K562 (cell line): Measurements from ENCODE around the gene CBFA2T3. TPM values are rescaled to one million over a fixed set of nuclear protein-coding genes. Genes with fewer than 3 reads are reported as not detected.

Experiments used
- DPF2 ChIP-seq: fragments of 450-650 bp; IDR thresholded peaks from 2 replicates; pipeline ENCODE4 v1.6.1; 2016
- EP300 ChIP-seq: IDR thresholded peaks from 2 replicates; pipeline ENCODE4 v1.6.1; 2012; ENCODE audit warnings: low read length, improper control_type of control experiment
- FOXA1 ChIP-seq: fragments of 450-650 bp; IDR thresholded peaks from 2 replicates; pipeline ENCODE4 v1.6.1; 2016; ENCODE audit warnings: mild to moderate bottlenecking, borderline replicate concordance
- HMG20B ChIP-seq: fragments of 250-450 bp; sonication (Bioruptor Pico); IDR thresholded peaks from 2 replicates; pipeline ENCODE4 v1.5.0; 2021; ENCODE audit warnings: mild to moderate bottlenecking
- MBD2 ChIP-seq: sonication (generic); IDR thresholded peaks from 2 replicates; pipeline ENCODE4 v1.6.1; 2016; ENCODE audit warnings: low read depth, borderline replicate concordance
- MYNN ChIP-seq, 2 experiments: sonication (generic); formaldehyde crosslinking in 1 of 2; IDR thresholded peaks; 2 replicates each; pipeline versions ENCODE4 v1.5.0 to v1.6.1; 2016 to 2020; ENCODE audit warnings: antibody characterized with exemption in 1 of 2, missing genetic modification reagents in 1 of 2
- PCBP1 ChIP-seq: fragments of 200-400 bp; formaldehyde crosslinking; IDR thresholded peaks from 2 replicates; pipeline ENCODE4 v1.6.1; 2018; ENCODE audit warnings: mild to moderate bottlenecking, low read depth, low read length; ENCODE audit not compliant: poor library complexity, severe bottlenecking
- PHB ChIP-seq: fragments of 250-450 bp; sonication (Bioruptor Pico); IDR thresholded peaks from 2 replicates; pipeline ENCODE4 v1.5.0; 2021
- PRMT5 ChIP-seq: sonication (generic); formaldehyde crosslinking; IDR thresholded peaks from 2 replicates; pipeline ENCODE4 v1.5.0; 2020; ENCODE audit warnings: missing genetic modification reagents
- RBM17 ChIP-seq: fragments of 200-400 bp; formaldehyde crosslinking; IDR thresholded peaks from 2 replicates; pipeline ENCODE4 v1.6.1; 2017; ENCODE audit warnings: low read depth, mild to moderate bottlenecking, low read length, borderline replicate concordance
- RBM25 ChIP-seq: fragments of 200-400 bp; formaldehyde crosslinking; IDR thresholded peaks from 2 replicates; pipeline ENCODE4 v1.6.1; 2018; ENCODE audit warnings: low read length, low read depth, moderate library complexity; ENCODE audit not compliant: severe bottlenecking
- RCOR1 ChIP-seq, 2 experiments: IDR thresholded peaks; 2 replicates each; pipeline ENCODE4 v1.6.1; 2012; ENCODE audit warnings: low read depth in 2 of 2, low read length in 2 of 2, borderline replicate concordance in 1 of 2, improper control_type of control experiment in 1 of 2
- TCF7L2 ChIP-seq: fragments of 150-350 bp; IDR thresholded peaks from 2 replicates; pipeline ENCODE4 v1.6.1; 2016; ENCODE audit warnings: low read depth, mild to moderate bottlenecking, low read length, moderate library complexity
- TRIM24 ChIP-seq, 2 experiments: fragments of 450-650 bp; IDR thresholded peaks; 2 replicates each; pipeline ENCODE4 v1.6.1; 2016
- XRCC4 ChIP-seq: IDR thresholded peaks from one replicate; pipeline ENCODE4 v1.6.1; 2011; ENCODE audit not compliant: insufficient read depth, insufficient read length; ENCODE audit errors: extremely low read depth
- ZNF197 ChIP-seq: fragments of 200-800 bp; sonication (Bioruptor generic); IDR thresholded peaks from 2 replicates; pipeline ENCODE4 v1.6.1; 2016; ENCODE audit warnings: low read depth, missing genetic modification characterization, missing compliant biosample characterization
- ZNF263 ChIP-seq: sonication (generic); formaldehyde crosslinking; IDR thresholded peaks from 2 replicates; pipeline ENCODE4 v1.8.0; 2022; ENCODE audit warnings: mild to moderate bottlenecking, missing genetic modification reagents, borderline replicate concordance
- ZNF445 ChIP-seq: fragments of 250-450 bp; sonication (Bioruptor Pico); IDR thresholded peaks from 2 replicates; pipeline ENCODE4 v1.4.0; 2020; ENCODE audit warnings: low read depth, mild to moderate bottlenecking, moderate library complexity
- ZNF717 ChIP-seq: fragments of 250-450 bp; sonication (Bioruptor Pico); IDR thresholded peaks from 2 replicates; pipeline ENCODE4 v1.5.0; 2021
- ZNF830 ChIP-seq: fragments of 250-450 bp; sonication (Bioruptor Pico); IDR thresholded peaks from 2 replicates; pipeline ENCODE4 v1.5.0; 2021; ENCODE audit warnings: mild to moderate bottlenecking
- polyA plus RNA-seq, 8 experiments: library from polyadenylated mRNA; depleted of rRNA in 4 of 8; stranded (reverse) in 5 of 8; unstranded in 3 of 8; fragments of >200 nt; fragmentation: Nextera tagmentation in 2 of 8; fragmentation: Illumina TruSeq in 1 of 8; extraction: Ambion mirVana in 2 of 8; extraction: Trizol in 1 of 8; gene quantifications; 2 replicates each; pipeline versions ENCODE4 v1.2.1 to v1.2.3, GENCODE V29; 2011 to 2014; ENCODE audit warnings: inconsistent platforms in 1 of 8, missing spikeins in 1 of 8
- total RNA-seq, 7 experiments: library from RNA; depleted of rRNA in 6 of 7; stranded (reverse); fragments of >200 nt in 6 of 7; fragmentation: Illumina TruSeq in 2 of 7; extraction: Trizol in 2 of 7; gene quantifications; 2 replicates each; pipeline versions ENCODE4 v1.2.1 to v1.2.3, GENCODE V29; 2011 to 2021; ENCODE audit warnings: low replicate concordance in 1 of 7
- TF ChIP-seq, protein P1 (sequence below), 3 experiments: fragments of 200-800 bp in 1 of 3; sonication (Bioruptor generic) in 1 of 3; sonication (generic) in 1 of 3; formaldehyde crosslinking in 1 of 3; IDR thresholded peaks; 2 replicates each; pipeline versions ENCODE4 v1.6.1 to v1.8.0; 2016 to 2022; ENCODE audit warnings: mild to moderate bottlenecking in 2 of 3, missing compliant biosample characterization in 2 of 3, missing genetic modification characterization in 2 of 3, missing genetic modification reagents in 1 of 3
- TF ChIP-seq, protein P2 (sequence below): fragments of 450-650 bp; IDR thresholded peaks from 2 replicates; pipeline ENCODE4 v1.6.1; 2017; ENCODE audit warnings: antibody characterized with exemption, mild to moderate bottlenecking
- TF ChIP-seq, protein P3 (sequence below): sonication (generic); formaldehyde crosslinking; IDR thresholded peaks from 2 replicates; pipeline ENCODE4 v1.8.1; 2023; ENCODE audit warnings: mild to moderate bottlenecking, missing genetic modification reagents

The CBFA2T3 gene
- total and polyA plus RNA-seq, 9 of the 15 experiments (the other 6 are each of a cell fraction or from before 2014, with no cell fraction given), result 2.3 to 145 (median 6.7) TPM

DNA sequence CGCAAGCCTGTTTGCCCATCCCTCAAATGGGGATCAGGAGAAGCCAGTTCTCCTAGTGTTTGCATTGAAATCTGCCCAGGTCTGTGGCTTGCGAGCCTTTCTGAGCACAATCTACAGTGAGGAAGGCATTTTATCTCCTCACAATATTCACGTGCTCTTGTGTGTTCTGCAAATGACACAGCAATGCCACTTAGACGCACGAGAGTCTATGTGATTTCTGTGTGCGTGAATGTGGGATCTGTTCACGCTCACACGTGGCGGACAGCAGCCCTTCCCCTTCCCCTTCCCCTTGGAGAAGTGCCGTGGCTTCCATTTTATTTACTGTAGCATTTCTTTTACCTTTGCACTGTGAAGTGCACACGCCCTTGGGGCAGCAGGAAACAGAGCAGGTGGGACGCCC lies 17.7 kb upstream of the CBFA2T3 start (continued):
- TF ChIP-seq, protein P1, sequence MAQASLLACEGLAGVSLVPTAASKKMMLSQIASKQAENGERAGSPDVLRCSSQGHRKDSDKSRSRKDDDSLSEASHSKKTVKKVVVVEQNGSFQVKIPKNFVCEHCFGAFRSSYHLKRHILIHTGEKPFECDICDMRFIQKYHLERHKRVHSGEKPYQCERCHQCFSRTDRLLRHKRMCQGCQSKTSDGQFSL (CRISPR knock-in tag; IDR thresholded peaks at IDR 0.05), result no peak
- TF ChIP-seq, protein P1 (tag; IDR thresholded peaks at IDR 0.05), result no peak
- TF ChIP-seq XRCC4, result no peak
- no peak for TF ChIP-seq RBM25
- no peak for TF ChIP-seq TCF7L2
- TF ChIP-seq MYNN (IDR thresholded peaks at IDR 0.05), result no peak
- no peak for TF ChIP-seq MYNN (CRISPR knock-in tag; IDR thresholded peaks at IDR 0.05)
- TF ChIP-seq FOXA1, result no peak
- no peak for TF ChIP-seq ZNF197 (CRISPR knock-in tag)
- no peak for TF ChIP-seq ZNF445
- TF ChIP-seq ZNF830 (CRISPR knock-in tag), result no peak
- no peak for TF ChIP-seq RBM17
- TF ChIP-seq EP300, result no peak
- TF ChIP-seq ZNF263 (CRISPR knock-in tag), result no peak; the same call in 1 of the 2 replicates
- TF ChIP-seq, protein P2, sequence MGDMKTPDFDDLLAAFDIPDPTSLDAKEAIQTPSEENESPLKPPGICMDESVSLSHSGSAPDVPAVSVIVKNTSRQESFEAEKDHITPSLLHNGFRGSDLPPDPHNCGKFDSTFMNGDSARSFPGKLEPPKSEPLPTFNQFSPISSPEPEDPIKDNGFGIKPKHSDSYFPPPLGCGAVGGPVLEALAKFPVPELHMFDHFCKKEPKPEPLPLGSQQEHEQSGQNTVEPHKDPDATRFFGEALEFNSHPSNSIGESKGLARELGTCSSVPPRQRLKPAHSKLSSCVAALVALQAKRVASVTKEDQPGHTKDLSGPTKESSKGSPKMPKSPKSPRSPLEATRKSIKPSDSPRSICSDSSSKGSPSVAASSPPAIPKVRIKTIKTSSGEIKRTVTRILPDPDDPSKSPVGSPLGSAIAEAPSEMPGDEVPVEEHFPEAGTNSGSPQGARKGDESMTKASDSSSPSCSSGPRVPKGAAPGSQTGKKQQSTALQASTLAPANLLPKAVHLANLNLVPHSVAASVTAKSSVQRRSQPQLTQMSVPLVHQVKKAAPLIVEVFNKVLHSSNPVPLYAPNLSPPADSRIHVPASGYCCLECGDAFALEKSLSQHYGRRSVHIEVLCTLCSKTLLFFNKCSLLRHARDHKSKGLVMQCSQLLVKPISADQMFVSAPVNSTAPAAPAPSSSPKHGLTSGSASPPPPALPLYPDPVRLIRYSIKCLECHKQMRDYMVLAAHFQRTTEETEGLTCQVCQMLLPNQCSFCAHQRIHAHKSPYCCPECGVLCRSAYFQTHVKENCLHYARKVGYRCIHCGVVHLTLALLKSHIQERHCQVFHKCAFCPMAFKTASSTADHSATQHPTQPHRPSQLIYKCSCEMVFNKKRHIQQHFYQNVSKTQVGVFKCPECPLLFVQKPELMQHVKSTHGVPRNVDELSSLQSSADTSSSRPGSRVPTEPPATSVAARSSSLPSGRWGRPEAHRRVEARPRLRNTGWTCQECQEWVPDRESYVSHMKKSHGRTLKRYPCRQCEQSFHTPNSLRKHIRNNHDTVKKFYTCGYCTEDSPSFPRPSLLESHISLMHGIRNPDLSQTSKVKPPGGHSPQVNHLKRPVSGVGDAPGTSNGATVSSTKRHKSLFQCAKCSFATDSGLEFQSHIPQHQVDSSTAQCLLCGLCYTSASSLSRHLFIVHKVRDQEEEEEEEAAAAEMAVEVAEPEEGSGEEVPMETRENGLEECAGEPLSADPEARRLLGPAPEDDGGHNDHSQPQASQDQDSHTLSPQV, result peak; percentile 85
- no peak for TF ChIP-seq ZNF717 (CRISPR knock-in tag)
- TF ChIP-seq PHB (CRISPR knock-in tag), result no peak
- TF ChIP-seq RCOR1 (IDR thresholded peaks at IDR 0.05; ENCODE audit: borderline replicate concordance in 1 of 2, low read depth in 2 of 2, low read length in 2 of 2), result no peak
- TF ChIP-seq DPF2, result no peak
- TF ChIP-seq MBD2, result no peak
- no peak for TF ChIP-seq HMG20B (CRISPR knock-in tag)
- TF ChIP-seq, protein P3, sequence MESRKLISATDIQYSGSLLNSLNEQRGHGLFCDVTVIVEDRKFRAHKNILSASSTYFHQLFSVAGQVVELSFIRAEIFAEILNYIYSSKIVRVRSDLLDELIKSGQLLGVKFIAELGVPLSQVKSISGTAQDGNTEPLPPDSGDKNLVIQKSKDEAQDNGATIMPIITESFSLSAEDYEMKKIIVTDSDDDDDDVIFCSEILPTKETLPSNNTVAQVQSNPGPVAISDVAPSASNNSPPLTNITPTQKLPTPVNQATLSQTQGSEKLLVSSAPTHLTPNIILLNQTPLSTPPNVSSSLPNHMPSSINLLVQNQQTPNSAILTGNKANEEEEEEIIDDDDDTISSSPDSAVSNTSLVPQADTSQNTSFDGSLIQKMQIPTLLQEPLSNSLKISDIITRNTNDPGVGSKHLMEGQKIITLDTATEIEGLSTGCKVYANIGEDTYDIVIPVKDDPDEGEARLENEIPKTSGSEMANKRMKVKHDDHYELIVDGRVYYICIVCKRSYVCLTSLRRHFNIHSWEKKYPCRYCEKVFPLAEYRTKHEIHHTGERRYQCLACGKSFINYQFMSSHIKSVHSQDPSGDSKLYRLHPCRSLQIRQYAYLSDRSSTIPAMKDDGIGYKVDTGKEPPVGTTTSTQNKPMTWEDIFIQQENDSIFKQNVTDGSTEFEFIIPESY (CRISPR knock-in tag), result 0 out of 2 replicates have a peak, but pooled peaks have one; percentile 48
- TF ChIP-seq TRIM24 (IDR thresholded peaks at IDR 0.05), result no peak
- TF ChIP-seq PRMT5 (CRISPR knock-in tag), result no peak
- TF ChIP-seq PCBP1, result no peak
